Body of pancreas (tissue), 4 donors: Measurements from ENCODE around the gene FNBP1L. TPM values are rescaled to one million over a fixed set of nuclear protein-coding genes. Genes with fewer than 3 reads are reported as not detected.

Source experiments
- ATAC-seq: fragments of 150-250 bp; one replicate; pipeline ENCODE4 v1.9.1; 2016
- DNase-seq, 4 donors: peaks; one replicate each; pipeline ENCODE4 v3.0.0-alpha.2; 2019
- H3K27ac ChIP-seq, 4 donors: fragments of 200-600 bp; sonication (generic); 1 replicate in 3 of 4; 2 replicates in 1 of 4; pipeline versions ENCODE4 v1.5.1 to v1.6.1; 2016 to 2019; ENCODE audit warnings: mild to moderate bottlenecking in 1 of 4, mixed read lengths in 1 of 4, moderate library complexity in 1 of 4
- H3K27me3 ChIP-seq, 2 donors: fragments of 200-600 bp; sonication (generic); one replicate each; pipeline ENCODE4 v1.6.0; 2016; ENCODE audit warnings: mild to moderate bottlenecking in 1 of 2
- H3K36me3 ChIP-seq, 2 donors: fragments of 200-600 bp; sonication (generic); replicated peaks in 1 of 2; 2 replicates each; pipeline ENCODE4 v1.5.1; 2016; ENCODE audit warnings: low read depth in 2 of 2; ENCODE audit not compliant: insufficient read depth in 1 of 2
- H3K4me1 ChIP-seq: fragments of 200-600 bp; sonication (generic); one replicate; pipeline ENCODE4 v1.6.0; 2016
- H3K4me3 ChIP-seq, 2 donors: fragments of 200-600 bp; sonication (generic); 1 replicate in 1 of 2; 2 replicates in 1 of 2; pipeline ENCODE4 v1.5.1; 2016 to 2019
- H3K9me3 ChIP-seq, 3 donors: fragments of 200-600 bp; sonication (generic); 1 replicate in 2 of 3; 2 replicates in 1 of 3; pipeline ENCODE4 v1.5.1; 2016
- POLR2A ChIP-seq, 3 donors: fragments of 450-650 bp; IDR thresholded peaks; one replicate each; pipeline ENCODE4 v1.6.1; 2016; ENCODE audit warnings: antibody characterized with exemption in 3 of 3, mild to moderate bottlenecking in 2 of 3
- WGBS, 2 donors: methylation state at CpG; one replicate each; pipeline ENCODE4 v1.1.5; 2017; 5-methylcytosine and 5-hydroxymethylcytosine counted together
- intact Hi-C: fragments of 100-400 bp; cut with DNase I; formaldehyde crosslinking; loops from one replicate; pipeline ENCODE4 v1.15.1; 2023
- total RNA-seq, 2 donors: library from RNA; depleted of rRNA; stranded (reverse); fragments of >200 nt; gene quantifications; one replicate each; pipeline ENCODE4 v1.1.0, GENCODE V29; 2016
- TF ChIP-seq, protein P1 (sequence below), 7 experiments: fragments of 450-650 bp in 4 of 7; fragments of 200-600 bp in 3 of 7; sonication (generic) in 3 of 7; IDR thresholded peaks; one replicate each; pipeline ENCODE4 v1.5.1; 2016 to 2019; ENCODE audit warnings: antibody characterized with exemption in 7 of 7

Gene FNBP1L
- total RNA-seq: 10 to 100 TPM; 23.1 to 32.9 TPM

DNA sequence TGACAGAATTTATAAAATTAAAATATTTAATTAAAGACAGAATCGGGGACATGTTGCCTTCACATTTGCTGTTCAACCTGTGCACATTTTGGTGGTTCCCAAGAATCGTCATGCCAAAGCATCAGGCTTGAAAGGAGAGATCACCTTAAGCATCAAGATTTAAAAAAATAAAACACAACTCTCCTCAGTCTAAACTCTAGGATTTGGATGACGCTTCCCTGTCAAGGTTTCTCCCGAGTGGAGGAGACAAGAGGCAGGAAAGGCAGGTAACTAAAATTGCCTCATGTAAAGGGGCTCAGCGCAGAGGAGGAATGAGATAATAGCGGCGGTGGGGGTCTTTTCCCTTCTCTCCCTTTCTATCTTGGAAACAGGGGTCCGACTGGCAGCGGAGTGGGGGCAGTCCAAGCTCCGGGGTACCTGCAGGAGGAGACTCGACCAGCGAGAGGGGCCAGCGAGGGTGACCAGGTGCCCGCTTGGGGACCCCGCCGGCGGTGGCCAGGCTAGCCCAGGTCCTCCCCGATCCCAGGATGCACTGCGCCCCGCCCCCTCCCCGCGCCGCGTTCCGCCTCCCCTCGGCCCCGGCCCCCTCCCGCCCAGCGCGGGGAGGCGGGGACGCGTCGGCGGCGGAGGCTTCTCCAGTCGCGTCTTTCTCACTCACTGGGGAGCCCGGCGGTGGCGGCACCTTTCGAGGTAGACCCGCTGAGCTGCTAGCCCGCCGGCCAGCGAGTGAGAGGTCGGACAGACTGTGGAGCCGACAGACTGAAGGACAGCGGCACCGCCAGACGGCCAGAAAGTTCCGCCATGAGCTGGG is at the start of gene FNBP1L:
Gene FNBP1L, plus strand, starts transcription at position 638 of the 811 bp plus-strand sequence. Its CDS starts 164 bp downstream, at position 802.
- H3K36me3 ChIP-seq: no peaks in the 10 kb centered on the region
- no peaks in the 10 kb centered on the region for H3K27me3 ChIP-seq
- H3K27ac ChIP-seq: peak within 1 kb of the TSS; percentile 79 to 98 (median 96)
- DNase-seq (peak; percentile 82 to 88 (median 84)), ATAC-seq (peak; percentile 83)
- peak within 1 kb of the TSS; percentile 94 to 95 for H3K4me3 ChIP-seq
- intact Hi-C loops: no loop called here
- 1% methylated on average over 13 to 49 of the region's 52 CpGs for WGBS, 2 donors
- H3K4me1 ChIP-seq: peaks cover 22% of the 10 kb centered on the region
- TF ChIP-seq POLR2A (IDR thresholded peaks at IDR 0.05): peak; percentile 65 to 87 (median 82)
- TF ChIP-seq, protein P1, sequence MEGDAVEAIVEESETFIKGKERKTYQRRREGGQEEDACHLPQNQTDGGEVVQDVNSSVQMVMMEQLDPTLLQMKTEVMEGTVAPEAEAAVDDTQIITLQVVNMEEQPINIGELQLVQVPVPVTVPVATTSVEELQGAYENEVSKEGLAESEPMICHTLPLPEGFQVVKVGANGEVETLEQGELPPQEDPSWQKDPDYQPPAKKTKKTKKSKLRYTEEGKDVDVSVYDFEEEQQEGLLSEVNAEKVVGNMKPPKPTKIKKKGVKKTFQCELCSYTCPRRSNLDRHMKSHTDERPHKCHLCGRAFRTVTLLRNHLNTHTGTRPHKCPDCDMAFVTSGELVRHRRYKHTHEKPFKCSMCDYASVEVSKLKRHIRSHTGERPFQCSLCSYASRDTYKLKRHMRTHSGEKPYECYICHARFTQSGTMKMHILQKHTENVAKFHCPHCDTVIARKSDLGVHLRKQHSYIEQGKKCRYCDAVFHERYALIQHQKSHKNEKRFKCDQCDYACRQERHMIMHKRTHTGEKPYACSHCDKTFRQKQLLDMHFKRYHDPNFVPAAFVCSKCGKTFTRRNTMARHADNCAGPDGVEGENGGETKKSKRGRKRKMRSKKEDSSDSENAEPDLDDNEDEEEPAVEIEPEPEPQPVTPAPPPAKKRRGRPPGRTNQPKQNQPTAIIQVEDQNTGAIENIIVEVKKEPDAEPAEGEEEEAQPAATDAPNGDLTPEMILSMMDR (IDR thresholded peaks at IDR 0.05): no peak
- H3K9me3 ChIP-seq: no peaks in the 10 kb centered on the region

DNA sequence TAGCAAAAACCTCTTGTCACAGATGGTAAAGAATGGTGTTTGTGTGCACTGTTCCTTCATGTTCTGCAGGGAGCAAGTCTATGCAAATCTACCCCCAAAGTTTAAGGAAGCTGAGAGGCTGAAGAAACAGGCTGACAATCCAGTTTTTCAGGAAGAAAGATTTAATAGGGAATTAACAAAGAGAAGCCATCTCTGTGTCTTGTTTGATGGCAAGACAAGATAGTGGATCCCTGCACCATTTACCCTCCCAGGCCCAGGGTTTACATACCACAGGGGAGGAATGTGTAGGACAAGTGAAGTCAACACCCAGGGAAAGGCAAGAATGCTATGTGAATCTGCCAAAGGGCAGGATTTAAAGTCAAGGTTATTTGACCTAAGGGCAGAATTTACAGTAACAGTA is 48.1 kb upstream of the FNBP1L start:
- TF ChIP-seq, protein P1 (IDR thresholded peaks at IDR 0.05): no peak
- H3K27me3 ChIP-seq: no peaks in the 10 kb centered on the region
- no peaks in the 10 kb centered on the region for H3K4me1 ChIP-seq
- no peaks in the 10 kb centered on the region for H3K9me3 ChIP-seq
- no peak overlapping the region for H3K4me3 ChIP-seq
- DNase-seq: no peak
- no peaks in the 10 kb centered on the region for H3K36me3 ChIP-seq
- no peak for ATAC-seq
- H3K27ac ChIP-seq: no peak overlapping the region
- intact Hi-C loops: no loop called here

DNA sequence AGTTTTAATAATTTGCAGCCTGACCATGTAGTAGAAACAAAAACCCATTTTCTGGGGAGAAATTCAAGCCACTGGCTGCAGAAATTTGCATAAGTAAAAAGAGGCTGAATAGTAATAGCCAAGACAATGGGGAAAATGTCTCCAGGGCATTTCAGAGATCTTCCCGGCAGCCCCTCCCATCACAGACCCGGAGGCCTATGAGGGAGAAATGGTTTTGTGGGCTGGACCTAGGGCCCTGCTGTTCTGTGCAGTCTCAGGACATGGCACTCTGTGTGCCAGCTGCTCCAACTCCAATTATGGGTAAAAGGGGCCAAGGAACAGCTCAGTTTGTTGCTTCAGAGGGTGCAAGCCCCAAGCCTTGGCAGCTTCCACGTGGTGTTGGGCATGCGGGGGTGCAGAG is 39.7 kb upstream of the FNBP1L start:
- intact Hi-C loops: no loop called here

DNA sequence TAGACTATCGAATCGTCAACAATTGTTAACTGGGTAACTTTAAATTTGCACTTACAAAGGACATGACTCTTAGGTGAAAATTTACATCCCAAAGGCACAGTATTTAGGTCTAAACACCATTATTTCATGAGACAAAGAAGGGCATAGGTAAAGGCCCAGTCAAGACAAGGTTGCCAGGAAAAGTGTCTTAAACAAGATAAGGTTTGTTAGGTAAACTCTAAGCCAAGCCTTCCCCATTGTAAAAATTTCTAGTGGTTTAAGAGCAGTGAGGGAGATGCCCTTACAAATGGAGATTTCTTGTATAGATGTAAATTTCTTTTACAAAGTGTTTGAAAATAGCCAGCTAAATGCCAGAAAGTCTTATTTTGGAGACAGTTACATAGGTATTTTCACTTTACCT is 36.9 kb upstream of the FNBP1L start:
- ATAC-seq (no peak), DNase-seq (no peak)
- Histone ChIP-seq H3K4me3 (no peak overlapping the region), H3K4me1 (no peaks in the 10 kb centered on the region), H3K9me3 (no peaks in the 10 kb centered on the region), H3K27ac (no peak overlapping the region), H3K27me3 (no peaks in the 10 kb centered on the region), H3K36me3 (no peaks in the 10 kb centered on the region)
- TF ChIP-seq POLR2A (IDR thresholded peaks at IDR 0.05): no peak
- TF ChIP-seq, protein P1 (IDR thresholded peaks at IDR 0.05): no peak
- WGBS, 2 donors: 80% methylated on average over 2 of the region's 2 CpGs
- intact Hi-C loops: no loop called here

More for the DNA sequence above, 39.7 kb upstream of the FNBP1L start:
- H3K4me1 ChIP-seq: no peaks in the 10 kb centered on the region
- no peak for TF ChIP-seq POLR2A (IDR thresholded peaks at IDR 0.05)
- TF ChIP-seq, protein P1 (IDR thresholded peaks at IDR 0.05): no peak
- no peaks in the 10 kb centered on the region for H3K27me3 ChIP-seq
- H3K27ac ChIP-seq: no peak overlapping the region
- DNase-seq (no peak), ATAC-seq (no peak)
- no peaks in the 10 kb centered on the region for H3K9me3 ChIP-seq
- no peaks in the 10 kb centered on the region for H3K36me3 ChIP-seq
- whole genome bisulfite sequencing, 2 donors: 92 to 98% methylated on average over 4 of the region's 4 CpGs
- no peak overlapping the region for H3K4me3 ChIP-seq

DNA sequence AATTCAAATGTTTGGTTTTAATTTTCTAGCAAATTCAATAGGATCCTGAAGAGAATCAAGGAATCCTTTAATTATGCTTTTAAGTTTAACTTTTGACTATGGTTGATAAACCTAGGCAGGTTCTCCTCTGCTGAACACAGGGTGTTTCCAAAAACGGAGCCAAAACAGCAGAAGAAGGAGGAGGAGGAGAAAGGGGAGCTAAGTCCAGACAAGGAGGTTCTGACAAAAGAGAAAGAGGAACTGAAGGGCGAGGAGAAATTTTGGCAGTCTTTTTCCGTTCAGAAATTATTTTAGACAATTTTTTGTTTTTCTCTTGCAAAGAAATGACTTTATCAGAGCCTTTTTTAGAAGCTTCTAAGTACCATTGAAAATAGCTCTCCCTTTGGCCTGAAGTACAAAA is 33.2 kb upstream of the FNBP1L start:
- no peak overlapping the region for H3K4me3 ChIP-seq
- intact Hi-C loops: no loop called here
- H3K27me3 ChIP-seq: no peaks in the 10 kb centered on the region
- H3K36me3 ChIP-seq: no peaks in the 10 kb centered on the region
- WGBS, 2 donors: 55 to 66% methylated on average over 3 of the region's 3 CpGs
- H3K9me3 ChIP-seq: no peaks in the 10 kb centered on the region
- TF ChIP-seq, protein P1 (IDR thresholded peaks at IDR 0.05): no peak
- TF ChIP-seq POLR2A (IDR thresholded peaks at IDR 0.05): no peak
- DNase-seq (no peak), ATAC-seq (no peak)
- H3K4me1 ChIP-seq: no peaks in the 10 kb centered on the region
- H3K27ac ChIP-seq: no peak overlapping the region
